GM12873 (cell line): ENCODE results near the gene CERCAM.

Source experiments
- CTCF ChIP-seq: IDR thresholded peaks from 2 replicates; pipeline ENCODE4 v1.5.1; 2012; ENCODE audit warnings: low read depth, mild to moderate bottlenecking, moderate library complexity, low read length, control low read depth; ENCODE audit not compliant: insufficient read depth; ENCODE audit errors: missing control alignments

CERCAM gene

GRCh38 chr9:128424268-128424780, 3.7 kb downstream of the CERCAM start:
- no peak for TF ChIP-seq CTCF

GRCh38 chr9:128428644-128429512, 8.2 kb downstream of the CERCAM start:
- no peak for TF ChIP-seq CTCF

GRCh38 chr9:128429513-128430086, 8.9 kb downstream of the CERCAM start:
- TF ChIP-seq CTCF, result no peak

- TF ChIP-seq CTCF, result no peak
Observed at GRCh38 chr9:128431207-128431606, 10.6 kb downstream of the CERCAM start.

GRCh38 chr9:128434340-128434739, 13.7 kb downstream of the CERCAM start:
- no peak for TF ChIP-seq CTCF

- TF ChIP-seq CTCF, result no peak
Observed at GRCh38 chr9:128435611-128436010, 15.0 kb downstream of the CERCAM start.

- peak; percentile 98 for TF ChIP-seq CTCF
Observed at GRCh38 chr9:128438343-128439109, 17.9 kb downstream of the CERCAM start.
